Osteoblast (primary cell): ENCODE measurements around the gene SLC2A8. TPM values are rescaled to one million over a fixed set of nuclear protein-coding genes. Genes with fewer than 3 reads are reported as not detected.

Experiments
- DNase-seq: peaks from one replicate; pipeline ENCODE4 v3.0.0; 2011; ENCODE audit warnings: low spot score, mixed read lengths; ENCODE audit not compliant: insufficient read length; ENCODE audit errors: missing footprints
- H2AFZ ChIP-seq: 2 replicates; pipeline ENCODE4 v1.6.0; 2011; ENCODE audit warnings: mild to moderate bottlenecking, low read length
- H3K27ac ChIP-seq: 2 replicates; pipeline ENCODE4 v1.5.1; 2011; ENCODE audit warnings: mild to moderate bottlenecking, low read depth, low read length, moderate library complexity
- H3K27me3 ChIP-seq: 2 replicates; pipeline ENCODE4 v1.6.0; 2012; ENCODE audit warnings: mild to moderate bottlenecking, control low read depth, inconsistent platforms, low read length, moderate library complexity; ENCODE audit not compliant: insufficient read depth
- H3K36me3 ChIP-seq: 2 replicates; pipeline ENCODE4 v1.5.1; 2011; ENCODE audit warnings: mild to moderate bottlenecking, low read length, control low read depth, moderate library complexity; ENCODE audit not compliant: insufficient read depth
- H3K4me1 ChIP-seq: 2 replicates; pipeline ENCODE4 v1.5.1; 2011; ENCODE audit warnings: mild to moderate bottlenecking, low read length, control low read depth, moderate library complexity; ENCODE audit not compliant: insufficient read depth
- H3K4me2 ChIP-seq: 2 replicates; pipeline ENCODE4 v1.6.0; 2011; ENCODE audit warnings: mild to moderate bottlenecking, low read length; ENCODE audit not compliant: insufficient read depth
- H3K4me3 ChIP-seq: fragments of 200-600 bp; sonication (generic); 3 replicates; pipeline ENCODE4 v1.5.1; 2012; ENCODE audit warnings: mild to moderate bottlenecking, low read length, inconsistent platforms; ENCODE audit not compliant: insufficient read depth
- H3K79me2 ChIP-seq: 2 replicates; pipeline ENCODE4 v1.6.0; 2012; ENCODE audit warnings: mild to moderate bottlenecking, low read length, control low read depth, inconsistent platforms; ENCODE audit not compliant: insufficient read depth
- H3K9me3 ChIP-seq: 2 replicates; pipeline ENCODE4 v1.5.1; 2011; ENCODE audit warnings: low read depth, low read length, control low read depth
- H4K20me1 ChIP-seq: 2 replicates; pipeline ENCODE4 v1.6.0; 2012; ENCODE audit warnings: mild to moderate bottlenecking, low read length, control low read depth; ENCODE audit not compliant: insufficient read depth
- total RNA-seq: library from RNA; depleted of rRNA; stranded (reverse); fragments of >200 nt; gene quantifications from 2 replicates; pipeline ENCODE4 v1.2.3, GENCODE V29; 2012
- TF ChIP-seq, protein P1 (sequence below): IDR thresholded peaks from 2 replicates; pipeline ENCODE4 v1.5.1; 2011; ENCODE audit warnings: mild to moderate bottlenecking, low read depth, low read length, moderate library complexity; ENCODE audit errors: extremely low read depth

Gene SLC2A8
- total RNA-seq, 1 donor, result 5.4 TPM

DNA sequence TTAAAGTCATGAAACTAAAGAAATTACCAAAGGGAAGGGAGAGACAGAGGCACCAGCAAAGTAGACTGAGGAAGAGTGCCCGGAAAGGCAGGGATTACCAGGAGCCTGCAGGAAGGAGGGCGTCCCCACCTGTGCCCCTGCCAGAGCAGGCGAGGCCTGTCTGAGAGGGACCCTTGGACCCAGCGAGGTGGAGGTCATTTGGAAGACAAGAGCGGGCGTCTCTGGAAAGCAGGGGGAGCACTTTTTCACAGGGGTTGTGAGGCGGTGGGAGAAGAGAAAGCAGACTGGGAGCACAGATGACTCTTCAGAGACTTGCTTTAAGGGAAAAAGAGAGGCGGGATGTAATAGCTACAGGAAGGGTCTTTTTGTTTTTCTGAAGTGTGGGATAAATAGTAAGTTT lies 27.5 kb upstream of the SLC2A8 start:
- Histone ChIP-seq H3K4me2 (no peak overlapping the region), H3K27ac (no peak overlapping the region), H3K9me3 (no peaks in the 10 kb centered on the region), H3K4me1 (no peaks in the 10 kb centered on the region), H4K20me1 (no peaks in the 10 kb centered on the region), H2AFZ (no peak overlapping the region), H3K79me2 (no peaks in the 10 kb centered on the region), H3K4me3 (no peak overlapping the region), H3K36me3 (no peaks in the 10 kb centered on the region), H3K27me3 (peaks cover 20% of the 10 kb centered on the region)
- no peak for DNase-seq
- TF ChIP-seq, protein P1, sequence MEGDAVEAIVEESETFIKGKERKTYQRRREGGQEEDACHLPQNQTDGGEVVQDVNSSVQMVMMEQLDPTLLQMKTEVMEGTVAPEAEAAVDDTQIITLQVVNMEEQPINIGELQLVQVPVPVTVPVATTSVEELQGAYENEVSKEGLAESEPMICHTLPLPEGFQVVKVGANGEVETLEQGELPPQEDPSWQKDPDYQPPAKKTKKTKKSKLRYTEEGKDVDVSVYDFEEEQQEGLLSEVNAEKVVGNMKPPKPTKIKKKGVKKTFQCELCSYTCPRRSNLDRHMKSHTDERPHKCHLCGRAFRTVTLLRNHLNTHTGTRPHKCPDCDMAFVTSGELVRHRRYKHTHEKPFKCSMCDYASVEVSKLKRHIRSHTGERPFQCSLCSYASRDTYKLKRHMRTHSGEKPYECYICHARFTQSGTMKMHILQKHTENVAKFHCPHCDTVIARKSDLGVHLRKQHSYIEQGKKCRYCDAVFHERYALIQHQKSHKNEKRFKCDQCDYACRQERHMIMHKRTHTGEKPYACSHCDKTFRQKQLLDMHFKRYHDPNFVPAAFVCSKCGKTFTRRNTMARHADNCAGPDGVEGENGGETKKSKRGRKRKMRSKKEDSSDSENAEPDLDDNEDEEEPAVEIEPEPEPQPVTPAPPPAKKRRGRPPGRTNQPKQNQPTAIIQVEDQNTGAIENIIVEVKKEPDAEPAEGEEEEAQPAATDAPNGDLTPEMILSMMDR, result no peak

DNA sequence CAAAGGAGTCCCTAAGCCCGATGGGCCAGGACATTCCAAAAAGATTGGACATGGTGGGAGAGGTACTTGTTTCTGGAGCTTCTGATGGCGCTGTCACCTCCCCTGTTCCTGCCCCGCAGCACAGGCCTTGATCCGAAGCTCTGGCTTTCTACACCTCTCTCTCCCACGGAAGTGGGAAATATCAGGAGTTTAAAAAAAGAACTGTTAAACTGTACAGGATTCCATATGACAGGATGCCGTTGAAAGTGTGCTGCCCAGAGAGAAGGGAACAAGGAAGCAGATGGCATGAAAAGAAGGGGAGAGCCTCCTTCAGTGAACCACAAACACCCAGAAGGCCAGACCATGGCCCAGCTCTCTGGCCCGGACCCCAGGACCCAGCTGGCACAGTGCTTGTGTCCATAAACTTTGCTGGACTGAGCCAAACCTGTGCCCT lies 26.8 kb upstream of the SLC2A8 start:
- H3K27ac ChIP-seq, result no peak overlapping the region
- H3K36me3 ChIP-seq, result no peaks in the 10 kb centered on the region
- TF ChIP-seq, protein P1, result no peak
- no peaks in the 10 kb centered on the region for H4K20me1 ChIP-seq
- H3K4me2 ChIP-seq, result no peak overlapping the region
- no peaks in the 10 kb centered on the region for H3K9me3 ChIP-seq
- no peaks in the 10 kb centered on the region for H3K79me2 ChIP-seq
- peaks cover 20% of the 10 kb centered on the region for H3K27me3 ChIP-seq
- no peak overlapping the region for H2AFZ ChIP-seq
- no peak overlapping the region for H3K4me3 ChIP-seq
- H3K4me1 ChIP-seq, result no peaks in the 10 kb centered on the region
- no peak for DNase-seq

DNA sequence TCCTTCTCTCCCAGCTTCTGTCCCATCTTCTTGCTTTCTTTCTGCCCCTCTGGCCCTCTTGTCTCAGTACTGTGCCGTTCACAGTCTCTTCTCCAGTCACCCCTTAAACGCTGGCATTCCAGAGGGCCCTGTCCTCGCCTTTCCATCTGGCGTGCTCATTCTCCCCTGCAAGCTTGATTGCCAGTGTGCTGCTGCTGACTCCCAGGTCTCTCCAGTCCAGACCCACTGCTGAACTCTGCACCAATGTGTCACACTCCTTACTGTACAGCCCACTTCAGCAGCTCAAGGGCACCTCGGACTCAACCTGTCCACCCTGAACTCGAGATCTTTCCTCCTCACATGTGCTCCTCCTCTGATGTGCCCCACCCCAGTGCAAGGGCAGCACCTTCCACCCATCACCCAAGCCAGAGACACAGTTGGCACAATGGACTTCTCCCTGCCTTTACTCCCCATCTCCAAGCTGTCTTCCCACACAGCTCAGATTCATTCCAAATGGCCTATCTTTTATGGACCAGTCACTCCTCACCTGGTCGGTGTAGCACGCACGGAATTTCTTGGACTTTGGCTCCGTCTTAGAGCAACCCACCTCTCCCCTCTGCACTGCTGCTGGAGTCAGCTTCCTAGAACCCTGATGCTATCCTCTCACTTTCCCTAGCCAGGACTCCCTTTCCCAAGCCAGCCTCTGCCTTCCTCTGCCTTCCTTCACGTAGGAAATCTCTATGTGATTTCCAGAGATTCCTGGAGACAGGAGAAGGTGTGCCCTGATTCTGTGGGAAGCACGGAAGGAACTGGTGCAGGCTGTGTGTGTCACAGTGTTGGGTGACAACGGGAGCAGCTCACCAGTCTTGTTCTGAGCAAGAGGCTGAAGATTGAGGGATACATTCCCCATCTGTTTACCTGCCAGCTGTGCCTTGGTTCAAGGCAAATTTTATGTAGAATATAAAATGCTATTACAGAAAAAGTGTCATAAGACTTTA lies 26.0 kb upstream of the SLC2A8 start:
- Histone ChIP-seq H3K9me3 (no peaks in the 10 kb centered on the region), H3K4me2 (no peak overlapping the region), H3K4me1 (no peaks in the 10 kb centered on the region), H3K27me3 (peaks cover 20% of the 10 kb centered on the region), H3K27ac (no peak overlapping the region), H3K4me3 (no peak overlapping the region), H2AFZ (no peak overlapping the region), H3K79me2 (no peaks in the 10 kb centered on the region), H4K20me1 (no peaks in the 10 kb centered on the region), H3K36me3 (no peaks in the 10 kb centered on the region)
- TF ChIP-seq, protein P1, result no peak
- DNase-seq, result no peak

DNA sequence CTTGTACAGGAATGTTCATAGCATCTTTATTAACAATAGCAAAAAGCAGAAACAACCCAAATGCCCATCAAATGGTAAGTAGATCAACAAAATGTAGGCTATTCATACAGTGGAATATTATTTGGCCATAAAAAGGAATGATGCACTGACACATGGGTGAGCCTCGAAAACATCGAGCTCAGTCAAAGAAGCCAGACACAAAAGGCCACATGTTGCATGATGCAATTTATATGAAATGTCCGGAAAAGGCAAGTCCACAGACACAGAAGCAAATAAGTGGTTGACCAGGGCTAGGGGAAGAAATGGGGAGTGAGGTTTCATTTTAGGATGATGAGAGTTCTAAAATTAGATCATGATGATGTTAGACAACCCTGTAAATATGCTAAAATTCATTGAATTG lies 16.5 kb upstream of the SLC2A8 start:
- TF ChIP-seq, protein P1, result no peak
- H3K36me3 ChIP-seq, result no peaks in the 10 kb centered on the region
- H3K9me3 ChIP-seq, result no peaks in the 10 kb centered on the region
- H3K4me2 ChIP-seq, result no peak overlapping the region
- no peak overlapping the region for H3K4me3 ChIP-seq
- H3K4me1 ChIP-seq, result no peaks in the 10 kb centered on the region
- H3K27ac ChIP-seq, result no peak overlapping the region
- no peak overlapping the region for H2AFZ ChIP-seq
- peaks cover 41% of the 10 kb centered on the region for H3K27me3 ChIP-seq
- DNase-seq, result no peak
- H3K79me2 ChIP-seq, result no peaks in the 10 kb centered on the region
- H4K20me1 ChIP-seq, result no peaks in the 10 kb centered on the region
